HepG2 (cell line): Measurements from ENCODE around the gene FRMD4A. TPM values are rescaled to one million over a fixed set of nuclear protein-coding genes. Genes with fewer than 3 reads are reported as not detected.

ENCODE experiments used
- ATAC-seq: fragments of 200-7000 bp; cut with Tn5 transposase; 3 replicates; pipeline ENCODE4 v1.9.1; 2020; ENCODE audit warnings: mild to moderate bottlenecking, moderate library complexity
- BruUV-seq: library from RNA; stranded (reverse); fragments of 400-500 nt; replicated peaks from 2 replicates; lab custom pipeline; 2021; lab: Mats Ljungman, UMichigan
- CTCF ChIA-PET: fragments of 300-600 bp; formaldehyde crosslinking; extraction: SDS; loops from one replicate; lab custom pipeline; 2021; ENCODE audit warnings: low total read pairs, inconsistent platforms, low intra/inter-chr PET ratio; lab: Yijun Ruan, JAX
- POLR2A ChIA-PET: fragments of 350-600 bp; sonication (Branson Sonifier 250); formaldehyde crosslinking; loops from one replicate; lab custom pipeline; 2020; ENCODE audit warnings: antibody characterized with exemption, inconsistent platforms; lab: Yijun Ruan, JAX
- DNase-seq: peaks from one replicate; pipeline ENCODE4 v3.0.0-alpha.2; 2015; ENCODE audit warnings: low spot score
- FAIRE-seq: peaks from 3 replicates; lab custom pipeline; 2011; peaks lifted over from hg19 to GRCh38; lab: Jason Lieb, UNC
- H2AFZ ChIP-seq: one replicate; pipeline ENCODE4 v1.6.1; 2011; ENCODE audit warnings: low read length, inconsistent platforms
- H3K27ac ChIP-seq: fragments of 300-600 bp; 3 replicates; pipeline ENCODE4 v1.8.0; 2011; ENCODE audit warnings: mixed run types, mild to moderate bottlenecking, mixed read lengths, low read length, inconsistent platforms; ENCODE audit not compliant: insufficient read depth; ENCODE audit errors: extremely low read length
- H3K27me3 ChIP-seq, 2 experiments: fragments of 200-600 bp in 1 of 2; 2 replicates in 1 of 2; 3 replicates in 1 of 2; pipeline versions ENCODE4 v1.6.0 to v1.8.0; 2011; ENCODE audit warnings: low read length in 2 of 2, mild to moderate bottlenecking in 2 of 2, moderate library complexity in 2 of 2, inconsistent platforms in 1 of 2; ENCODE audit not compliant: insufficient read depth in 2 of 2, control insufficient read depth in 1 of 2
- H3K36me3 ChIP-seq, 2 experiments: fragments of 200-600 bp in 1 of 2; replicated peaks in 1 of 2; 2 replicates in 1 of 2; 3 replicates in 1 of 2; pipeline versions ENCODE4 v1.5.1 to v1.8.0; 2011; ENCODE audit warnings: low read length in 2 of 2, inconsistent platforms in 1 of 2; ENCODE audit not compliant: insufficient read depth in 2 of 2, control insufficient read depth in 1 of 2
- H3K4me1 ChIP-seq: 2 replicates; pipeline ENCODE4 v1.5.1; 2012; ENCODE audit warnings: low read length, inconsistent platforms; ENCODE audit not compliant: insufficient read depth
- H3K4me2 ChIP-seq: 2 replicates; pipeline ENCODE4 v1.6.0; 2011; ENCODE audit warnings: low read depth, low read length, inconsistent platforms
- H3K4me3 ChIP-seq, 3 experiments: fragments of 200-600 bp in 1 of 3; sonication (generic), shearing (Covaris generic) in 1 of 3; replicated peaks in 1 of 3; 2 replicates each; pipeline ENCODE4 v1.5.1; 2011 to 2016; ENCODE audit warnings: low read length in 3 of 3, inconsistent platforms in 2 of 3, low read depth in 2 of 3, mild to moderate bottlenecking in 2 of 3, control low read depth in 1 of 3, mixed read lengths in 1 of 3; ENCODE audit not compliant: insufficient read depth in 1 of 3
- H3K79me2 ChIP-seq: one replicate; pipeline ENCODE4 v1.6.1; 2011; ENCODE audit warnings: low read length, inconsistent platforms; ENCODE audit not compliant: insufficient read depth
- H3K9ac ChIP-seq: 2 replicates; pipeline ENCODE4 v1.6.0; 2011; ENCODE audit warnings: mild to moderate bottlenecking, low read depth, low read length, inconsistent platforms; ENCODE audit not compliant: insufficient read depth
- H3K9me3 ChIP-seq: 2 replicates; pipeline ENCODE4 v1.5.1; 2012; ENCODE audit warnings: mild to moderate bottlenecking, low read length
- H4K20me1 ChIP-seq: 2 replicates; pipeline ENCODE4 v1.6.0; 2011; ENCODE audit warnings: inconsistent platforms, mild to moderate bottlenecking, low read length, moderate library complexity; ENCODE audit not compliant: insufficient read depth
- KDM5B ChIP-seq: sonication (generic); formaldehyde crosslinking; IDR thresholded peaks from 2 replicates; pipeline ENCODE4 v1.4.0; 2020; ENCODE audit warnings: missing genetic modification reagents, mild to moderate bottlenecking, borderline replicate concordance
- MAFG ChIP-seq: sonication (generic); formaldehyde crosslinking; IDR thresholded peaks from 2 replicates; pipeline ENCODE4 v1.5.1; 2020; ENCODE audit warnings: mild to moderate bottlenecking, missing genetic modification reagents
- SAP130 ChIP-seq: IDR thresholded peaks from 2 replicates; pipeline ENCODE4 v1.6.1; 2016; ENCODE audit warnings: low read depth
- SPEN ChIP-seq: sonication (generic); formaldehyde crosslinking; IDR thresholded peaks from 2 replicates; pipeline ENCODE4 v1.5.1; 2020; ENCODE audit warnings: low read depth, mild to moderate bottlenecking, missing genetic modification reagents
- ZNF350 ChIP-seq: sonication (generic); formaldehyde crosslinking; IDR thresholded peaks from 2 replicates; pipeline ENCODE4 v1.4.0; 2020; ENCODE audit warnings: mild to moderate bottlenecking, low read depth, missing genetic modification reagents, borderline replicate concordance
- ZNF556 ChIP-seq: sonication (generic); formaldehyde crosslinking; IDR thresholded peaks from 2 replicates; pipeline ENCODE4 v1.4.0; 2020; ENCODE audit warnings: mild to moderate bottlenecking, missing genetic modification reagents, borderline replicate concordance
- ZNF747 ChIP-seq: sonication (generic); formaldehyde crosslinking; IDR thresholded peaks from 2 replicates; pipeline ENCODE4 v1.8.1; 2023; ENCODE audit warnings: missing genetic modification reagents, mild to moderate bottlenecking, borderline replicate concordance
- WGBS: methylation state at CpG from one replicate; pipeline ENCODE4 v1.1.6; 2017; ENCODE audit warnings: low lambda C conversion rate; 5-methylcytosine and 5-hydroxymethylcytosine counted together
- in situ Hi-C: cut with HindIII; loops from 2 replicates; pipeline ENCODE4 v1.10.0; 2017; ENCODE audit warnings: low pct_unique_long_range_greater_than_20kb; ENCODE audit not compliant: extremely low pct_ligation_motif_present
- intact Hi-C: fragments of 100-400 bp; cut with micrococcal nuclease; formaldehyde crosslinking; loops from one replicate; pipeline ENCODE4 v1.10.0; 2022; ENCODE audit not compliant: unreplicated experiment
- polyA plus RNA-seq, 8 experiments: library from polyadenylated mRNA; depleted of rRNA in 3 of 8; stranded (reverse) in 7 of 8; unstranded in 1 of 8; fragments of >200 nt; fragmentation: Illumina TruSeq in 4 of 8; extraction: Trizol in 4 of 8; gene quantifications; 2 replicates each; pipeline versions ENCODE4 v1.2.1 to v1.2.3, GENCODE V29; 2011 to 2016; ENCODE audit warnings: low read depth in 4 of 8, missing spikeins in 1 of 8, mixed read lengths in 1 of 8; ENCODE audit not compliant: insufficient read depth in 1 of 8
- total RNA-seq, 5 experiments: library from RNA; depleted of rRNA; stranded (reverse); fragments of >200 nt; fragmentation: Illumina TruSeq; extraction: Trizol; gene quantifications; 2 replicates each; pipeline ENCODE4 v1.2.3, GENCODE V29; 2016; ENCODE audit warnings: low read depth in 1 of 5
- TF ChIP-seq, protein P1 (sequence below): sonication (generic); formaldehyde crosslinking; IDR thresholded peaks from 2 replicates; pipeline ENCODE4 v1.8.0; 2023; ENCODE audit warnings: mild to moderate bottlenecking, missing genetic modification reagents

FRMD4A gene
- total and polyA plus RNA-seq, 2 of the 13 experiments (the other 11 are each of a cell fraction or from before 2014, with no cell fraction given) = 0.09 to 0.26 TPM

DNA sequence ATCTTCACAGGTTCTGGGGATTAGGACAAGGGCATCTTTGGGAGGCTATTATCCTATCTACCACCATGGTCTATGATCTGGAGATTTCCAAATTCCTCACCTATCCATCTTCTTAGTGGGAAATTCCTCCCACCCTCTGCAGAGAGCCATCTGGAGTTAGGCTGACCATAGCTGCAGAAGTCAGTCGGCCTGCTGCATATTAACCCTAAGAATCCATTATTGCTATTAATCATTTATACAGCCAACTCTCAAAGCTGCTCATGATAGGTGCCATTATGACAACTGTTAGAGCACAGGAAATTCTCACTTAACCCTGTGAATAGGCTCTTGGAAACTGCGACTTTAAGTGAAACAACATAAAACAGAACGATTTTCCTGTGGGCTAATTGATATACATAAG lies 60.4 kb downstream of the FRMD4A start (continued):
- no peak for TF ChIP-seq ZNF556 (CRISPR knock-in tag)
- TF ChIP-seq, all 625 proteins: peak for 0

DNA sequence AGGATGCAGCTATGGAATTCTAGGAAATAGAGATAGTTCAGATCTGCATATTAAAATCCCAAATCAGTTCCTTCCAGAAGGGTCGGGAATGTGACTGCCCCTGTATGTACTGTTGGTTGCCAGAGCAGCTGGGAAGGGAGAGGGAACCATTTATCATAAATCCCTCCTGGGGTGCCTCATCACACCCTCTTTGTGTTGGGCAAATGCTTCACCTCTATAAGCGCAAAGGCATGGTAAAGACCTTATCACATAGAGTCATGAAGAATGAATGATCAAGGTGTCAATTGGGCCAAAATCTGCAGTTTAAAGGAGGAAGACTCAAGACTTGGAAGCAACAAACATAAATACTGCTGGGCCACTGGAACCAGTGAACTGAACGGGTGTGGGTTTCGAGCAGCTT lies 65.0 kb downstream of the FRMD4A start:
- H3K4me2 ChIP-seq = no peak overlapping the region
- H4K20me1 ChIP-seq = no peaks in the 10 kb centered on the region
- H3K27me3 ChIP-seq = peaks cover 0 to 19% of the 10 kb centered on the region in 2 experiments; a peak in 2 of 5 replicates
- H3K36me3 ChIP-seq = no peaks in the 10 kb centered on the region
- FAIRE-seq = no peak
- H3K4me1 ChIP-seq = no peaks in the 10 kb centered on the region
- no peak for ATAC-seq
- ChIA-PET POLR2A (no interaction called here), CTCF (no interaction called here)
- no TSS peak for BruUV-seq
- intact Hi-C loops = no loop called here
- H3K27ac ChIP-seq = no peak overlapping the region
- TF ChIP-seq, protein P1, sequence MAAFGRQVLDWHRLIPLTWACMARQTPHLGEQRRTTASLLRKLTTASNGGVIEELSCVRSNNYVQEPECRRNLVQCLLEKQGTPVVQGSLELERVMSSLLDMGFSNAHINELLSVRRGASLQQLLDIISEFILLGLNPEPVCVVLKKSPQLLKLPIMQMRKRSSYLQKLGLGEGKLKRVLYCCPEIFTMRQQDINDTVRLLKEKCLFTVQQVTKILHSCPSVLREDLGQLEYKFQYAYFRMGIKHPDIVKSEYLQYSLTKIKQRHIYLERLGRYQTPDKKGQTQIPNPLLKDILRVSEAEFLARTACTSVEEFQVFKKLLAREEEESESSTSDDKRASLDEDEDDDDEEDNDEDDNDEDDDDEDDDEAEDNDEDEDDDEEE (CRISPR knock-in tag) = no peak
- TF ChIP-seq SAP130 (no peak), ZNF350 (CRISPR knock-in tag) (no peak), SPEN (CRISPR knock-in tag) (no peak), KDM5B (CRISPR knock-in tag) (no peak), MAFG (CRISPR knock-in tag) (no peak), ZNF747 (CRISPR knock-in tag) (no peak)
- in situ Hi-C loops = no loop called here
- 34% methylated on average over 4 of the region's 4 CpGs for WGBS
- no peak overlapping the region for H2AFZ ChIP-seq
- DNase-seq = no peak
- H3K79me2 ChIP-seq = no peaks in the 10 kb centered on the region
- H3K4me3 ChIP-seq = no peak overlapping the region
- no peaks in the 10 kb centered on the region for H3K9me3 ChIP-seq
- no peak overlapping the region for H3K9ac ChIP-seq
